PC-3 (cell line): ENCODE data around the gene MDM4. TPM values are rescaled to one million over a fixed set of nuclear protein-coding genes. Genes with fewer than 3 reads are reported as not detected.
"Not testable (repeated sequence)": the region's sequence is repeated elsewhere in the genome, so short reads cannot be mapped to it uniquely, and the experiment has no call there.

Experiments used
- ATAC-seq: fragments of 200-7000 bp; cut with Tn5 transposase; 2 replicates; pipeline ENCODE4 v1.9.1; 2020; ENCODE audit warnings: mild to moderate bottlenecking, moderate library complexity
- BruUV-seq: library from RNA; stranded (reverse); fragments of 400-500 nt; replicated peaks from 2 replicates; lab custom pipeline; 2021; lab: Mats Ljungman, UMichigan
- CTCF ChIA-PET: fragments of 300-600 bp; sonication (Branson Sonifier 250); formaldehyde crosslinking; loops from one replicate; lab custom pipeline; 2022; ENCODE audit warnings: antibody characterized with exemption; lab: Charles Lee
- POLR2A ChIA-PET: fragments of 300-600 bp; sonication (Branson Sonifier 250); formaldehyde crosslinking; loops from one replicate; lab custom pipeline; 2022; ENCODE audit warnings: antibody characterized with exemption; ENCODE audit not compliant: unreplicated experiment; lab: Charles Lee
- DNase-seq: peaks from one replicate; pipeline ENCODE4 v3.0.0-alpha.2; 2015
- H2AFZ ChIP-seq: fragments of 300-600 bp; sonication (generic); 2 replicates; pipeline ENCODE4 v1.6.0; 2016; ENCODE audit warnings: antibody characterized with exemption, low read length
- H3F3A ChIP-seq: fragments of 300-600 bp; sonication (generic); one replicate; pipeline ENCODE4 v1.6.0; 2017; ENCODE audit warnings: antibody characterized with exemption, low read length, control low read depth, mild to moderate bottlenecking; ENCODE audit not compliant: unreplicated experiment
- H3K27ac ChIP-seq: fragments of 300-600 bp; sonication (generic); 2 replicates; pipeline ENCODE4 v1.5.1; 2016; ENCODE audit warnings: mild to moderate bottlenecking, low read length
- H3K27me3 ChIP-seq: fragments of 300-600 bp; sonication (generic); 2 replicates; pipeline ENCODE4 v1.6.1; 2016; ENCODE audit warnings: low read length, mixed read lengths
- H3K36me3 ChIP-seq: fragments of 300-600 bp; sonication (generic); 2 replicates; pipeline ENCODE4 v1.6.1; 2016; ENCODE audit warnings: low read depth, mixed run types, low read length, mixed read lengths
- H3K4me1 ChIP-seq: fragments of 300-600 bp; sonication (generic); 2 replicates; pipeline ENCODE4 v1.5.1; 2016; ENCODE audit warnings: low read length; ENCODE audit not compliant: insufficient read depth
- H3K4me2 ChIP-seq: fragments of 300-600 bp; sonication (generic); 2 replicates; pipeline ENCODE4 v1.6.0; 2016; ENCODE audit warnings: low read length
- H3K4me3 ChIP-seq: fragments of 300-600 bp; sonication (generic); 2 replicates; pipeline ENCODE4 v1.5.1; 2016; ENCODE audit warnings: mild to moderate bottlenecking, low read length, mixed read lengths
- H3K79me2 ChIP-seq: fragments of 300-600 bp; sonication (generic); 2 replicates; pipeline ENCODE4 v1.6.1; 2017; ENCODE audit warnings: low read length, mixed read lengths
- H3K9ac ChIP-seq: fragments of 300-600 bp; sonication (generic); 2 replicates; pipeline ENCODE4 v1.6.0; 2016; ENCODE audit warnings: mild to moderate bottlenecking, low read length
- H3K9me2 ChIP-seq: fragments of 300-600 bp; sonication (generic); replicated peaks from 2 replicates; pipeline ENCODE4 v1.6.1; 2016; ENCODE audit warnings: mixed run types, low read length, mixed read lengths
- H3K9me3 ChIP-seq: fragments of 300-600 bp; sonication (generic); 2 replicates; pipeline ENCODE4 v1.6.1; 2016; ENCODE audit warnings: low read length, mixed read lengths
- H4K20me1 ChIP-seq: fragments of 300-600 bp; sonication (generic); 2 replicates; pipeline ENCODE4 v1.6.1; 2016; ENCODE audit warnings: low read length, mixed read lengths
- CTCF ChIP-seq: fragments of 300-600 bp; sonication (generic); conservative IDR thresholded peaks from 2 replicates; pipeline ENCODE4 v1.5.1; 2017; ENCODE audit warnings: antibody characterized with exemption, low read depth, mild to moderate bottlenecking, low read length
- EZH2 ChIP-seq: fragments of 300-600 bp; sonication (generic); IDR thresholded peaks from one replicate; pipeline ENCODE4 v1.6.1; 2017; ENCODE audit warnings: antibody characterized with exemption, mild to moderate bottlenecking, low read length; ENCODE audit not compliant: unreplicated experiment
- EZH2phosphoT487 ChIP-seq: fragments of 300-600 bp; sonication (generic); IDR thresholded peaks from 2 replicates; pipeline ENCODE4 v1.6.1; 2018; ENCODE audit warnings: mild to moderate bottlenecking, antibody characterized with exemption, low read length, borderline replicate concordance
- intact Hi-C: fragments of 100-400 bp; cut with micrococcal nuclease; formaldehyde crosslinking; loops from 2 replicates; pipeline ENCODE4 v1.9.0; 2023
- total RNA-seq: library from RNA; depleted of rRNA; stranded (reverse); fragments of >200 nt; gene quantifications from 2 replicates; pipeline ENCODE4 v1.2.3, GENCODE V29; 2014

Gene MDM4
- total RNA-seq, 1 experiment from 2014 or later, result 36.3 TPM

- POLR2A ChIA-PET, result interaction anchor here (0.7 kb wide), 1 partner anchor 244 kb away, joined by 4 read pairs; no protein-coding TSS in a partner anchor
- Histone ChIP-seq H3K9me2 (no peaks in the 10 kb centered on the region), H3K27me3 (no peaks in the 10 kb centered on the region), H3K79me2 (no peaks in the 10 kb centered on the region), H3K4me1 (peaks cover 47% of the 10 kb centered on the region), H3K27ac (peak overlapping the region; percentile 54), H3K36me3 (peaks cover 6% of the 10 kb centered on the region), H3K9me3 (peaks cover 5% of the 10 kb centered on the region), H3K9ac (peak overlapping the region; percentile 8; the same call in 1 of the 2 replicates), H2AFZ (no peak overlapping the region), H3K4me3 (no peak overlapping the region), H3K4me2 (peak overlapping the region; percentile 16), H4K20me1 (no peaks in the 10 kb centered on the region), H3F3A (peaks cover 11% of the 10 kb centered on the region)
- intact Hi-C loops, result loop anchor here (2.0 kb wide), 2 partner anchors 54 to 80 kb away; no protein-coding TSS in a partner anchor
- ATAC-seq (peak; percentile 37), DNase-seq (peak; percentile 88)
- CTCF ChIA-PET, result interaction anchor here (1.7 to 2.8 kb wide), 2 partner anchors 25 to 240 kb away, joined by 5 to 103 read pairs; no protein-coding TSS in a partner anchor
- TF ChIP-seq CTCF (no peak), EZH2phosphoT487 (no peak), EZH2 (no peak)
- no TSS peak for BruUV-seq
Measured at GRCh38 chr1:204567071-204567470, 50.9 kb downstream of the MDM4 start.

- Histone ChIP-seq H3K4me3 (no peak overlapping the region), H4K20me1 (no peaks in the 10 kb centered on the region), H3K27ac (no peak overlapping the region), H3K9me3 (peaks cover 5% of the 10 kb centered on the region), H3K4me2 (no peak overlapping the region), H3K9me2 (no peaks in the 10 kb centered on the region), H3K27me3 (no peaks in the 10 kb centered on the region), H2AFZ (no peak overlapping the region), H3K79me2 (no peaks in the 10 kb centered on the region), H3K9ac (no peak overlapping the region), H3F3A (peaks cover 21% of the 10 kb centered on the region), H3K4me1 (peaks cover 64% of the 10 kb centered on the region), H3K36me3 (peaks cover 6% of the 10 kb centered on the region)
- DNase-seq (no peak), ATAC-seq (no peak)
- BruUV-seq, result no TSS peak
- intact Hi-C loops, result no loop called here
- CTCF ChIA-PET, result interaction anchor here (0.5 to 0.6 kb wide), 2 partner anchors 75 to 242 kb away, joined by 3 read pairs; no protein-coding TSS in a partner anchor
- POLR2A ChIA-PET, result no interaction called here
- TF ChIP-seq CTCF (no peak), EZH2 (no peak), EZH2phosphoT487 (no peak)
Measured at GRCh38 chr1:204568576-204569315, 52.5 kb downstream of the MDM4 start.

- DNase-seq (no peak), ATAC-seq (no peak)
- intact Hi-C loops, result no loop called here
- H3K9me2 ChIP-seq, result no peaks in the 10 kb centered on the region
- no TSS peak for BruUV-seq
- H2AFZ ChIP-seq, result no peak overlapping the region
- peaks cover 5% of the 10 kb centered on the region for H3K9me3 ChIP-seq
- peaks cover 71% of the 10 kb centered on the region for H3K4me1 ChIP-seq
- H3K27ac ChIP-seq, result no peak overlapping the region
- no peak for TF ChIP-seq EZH2phosphoT487
- TF ChIP-seq CTCF, result no peak
- no peak for TF ChIP-seq EZH2
- no peak overlapping the region for H3K9ac ChIP-seq
- no peak overlapping the region for H3K4me2 ChIP-seq
- H3K4me3 ChIP-seq, result no peak overlapping the region
- H3F3A ChIP-seq, result peaks cover 24% of the 10 kb centered on the region
- POLR2A ChIA-PET, result no interaction called here
- H4K20me1 ChIP-seq, result no peaks in the 10 kb centered on the region
- H3K36me3 ChIP-seq, result peaks cover 6% of the 10 kb centered on the region
- CTCF ChIA-PET, result no interaction called here
- no peaks in the 10 kb centered on the region for H3K27me3 ChIP-seq
- H3K79me2 ChIP-seq, result no peaks in the 10 kb centered on the region
Measured at GRCh38 chr1:204569478-204569877, 53.3 kb downstream of the MDM4 start.

GRCh38 chr1:204570021-204570420 is 53.8 kb downstream of the MDM4 start:
- H3K4me2 ChIP-seq, H2AFZ ChIP-seq, H3K27me3 ChIP-seq, H3K9me3 ChIP-seq, POLR2A ChIA-PET, CTCF ChIA-PET, BruUV-seq, H3K9ac ChIP-seq, H3K79me2 ChIP-seq, H3K36me3 ChIP-seq, ATAC-seq, H4K20me1 ChIP-seq, H3K9me2 ChIP-seq: not testable (repeated sequence)
- Histone ChIP-seq H3K4me1 (peaks cover 71% of the 10 kb centered on the region), H3F3A (peaks cover 24% of the 10 kb centered on the region), H3K4me3 (peak overlapping the region; percentile 6; the same call in 1 of the 2 replicates), H3K27ac (peak overlapping the region; percentile 89)
- DNase-seq, result peak; percentile 84
- intact Hi-C loops, result loop anchor here (5.0 to 10.0 kb wide), 2 partner anchors 135 to 177 kb away; no protein-coding TSS in a partner anchor
